Fibroblast of skin of right biceps (primary cell): ENCODE results near the gene SMAD6.

Experiments used
- DNase-seq: peaks from one replicate; pipeline ENCODE4 v3.0.0-alpha.2; 2013

The SMAD6 gene

DNA sequence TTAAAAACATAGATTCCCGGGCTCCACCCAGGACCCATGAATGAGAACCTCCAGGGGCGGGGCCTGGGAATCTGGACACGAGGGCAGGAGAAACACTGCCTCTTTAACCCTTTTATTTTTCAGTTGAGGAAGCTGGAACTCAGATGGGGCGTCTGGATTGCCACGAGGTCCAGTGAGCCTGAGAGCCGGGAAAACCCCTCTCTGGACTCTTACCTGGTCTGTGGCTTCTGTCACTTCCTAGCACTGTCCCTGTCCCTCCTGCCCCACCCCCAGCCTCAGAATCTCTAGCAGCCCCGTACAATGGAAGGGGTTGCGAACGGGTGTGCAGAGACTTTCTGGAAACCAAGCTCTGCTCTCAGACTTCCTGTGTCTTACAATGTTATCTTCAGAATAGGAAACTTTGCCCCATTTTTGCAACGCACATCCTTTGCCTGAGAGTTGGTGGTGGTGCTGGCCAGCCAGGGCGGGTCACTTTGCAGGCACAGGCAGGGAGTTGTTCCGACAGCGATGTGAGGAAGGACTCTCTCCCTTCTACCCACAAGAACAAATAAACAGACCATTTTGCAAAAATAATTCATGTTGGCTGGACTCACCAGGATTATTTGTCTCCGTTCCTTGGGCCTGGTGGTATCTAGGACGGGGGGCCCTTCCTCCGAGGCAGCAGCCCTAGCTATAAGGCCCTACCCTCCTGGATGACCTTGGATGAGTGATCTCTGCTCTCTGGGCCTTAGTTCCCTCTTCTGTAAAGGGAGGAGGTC, 59.1 kb downstream of the SMAD6 start:
- no peak for DNase-seq

DNA sequence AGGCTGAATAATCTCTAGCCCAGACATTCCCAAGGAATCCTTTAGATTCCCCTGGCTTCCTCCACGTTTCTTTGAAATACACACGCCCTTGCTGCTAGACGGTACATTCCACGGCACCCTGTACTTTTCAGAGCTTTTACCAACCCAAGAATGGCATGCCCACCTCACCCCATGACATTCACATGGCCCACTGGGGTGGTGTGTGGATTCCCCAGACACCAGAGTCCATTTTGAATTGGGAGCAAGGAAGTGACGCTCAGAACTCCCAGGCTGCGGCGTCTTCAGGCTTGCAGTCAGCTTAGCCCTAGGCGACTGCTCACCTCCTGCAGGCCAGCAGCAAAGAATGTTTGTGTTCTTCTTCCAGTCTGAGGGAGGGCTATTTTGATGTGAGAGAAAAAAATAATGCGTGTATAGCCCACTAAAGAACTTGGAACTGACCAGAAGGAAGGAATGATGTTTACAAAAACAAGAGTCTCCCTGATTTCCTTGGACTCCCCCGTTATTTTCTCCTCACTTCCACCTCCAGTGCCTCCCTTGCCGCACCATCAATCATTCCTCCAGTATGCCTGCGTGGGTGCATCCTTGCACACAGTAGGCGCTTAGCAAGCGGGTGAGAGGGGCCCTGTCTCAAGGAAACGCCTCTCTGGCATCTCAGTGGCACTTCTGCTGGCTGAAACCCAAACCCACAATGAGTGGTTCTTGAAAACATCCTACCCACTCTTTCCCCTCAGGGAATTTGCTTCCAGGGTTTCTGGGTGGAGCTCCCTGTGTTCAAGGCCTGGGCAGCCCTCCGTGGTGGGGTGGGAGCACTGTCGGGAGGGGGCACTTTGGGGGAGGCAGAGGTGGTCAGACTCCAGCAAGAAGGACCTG, 59.9 kb downstream of the SMAD6 start:
- DNase-seq, result no peak

DNA sequence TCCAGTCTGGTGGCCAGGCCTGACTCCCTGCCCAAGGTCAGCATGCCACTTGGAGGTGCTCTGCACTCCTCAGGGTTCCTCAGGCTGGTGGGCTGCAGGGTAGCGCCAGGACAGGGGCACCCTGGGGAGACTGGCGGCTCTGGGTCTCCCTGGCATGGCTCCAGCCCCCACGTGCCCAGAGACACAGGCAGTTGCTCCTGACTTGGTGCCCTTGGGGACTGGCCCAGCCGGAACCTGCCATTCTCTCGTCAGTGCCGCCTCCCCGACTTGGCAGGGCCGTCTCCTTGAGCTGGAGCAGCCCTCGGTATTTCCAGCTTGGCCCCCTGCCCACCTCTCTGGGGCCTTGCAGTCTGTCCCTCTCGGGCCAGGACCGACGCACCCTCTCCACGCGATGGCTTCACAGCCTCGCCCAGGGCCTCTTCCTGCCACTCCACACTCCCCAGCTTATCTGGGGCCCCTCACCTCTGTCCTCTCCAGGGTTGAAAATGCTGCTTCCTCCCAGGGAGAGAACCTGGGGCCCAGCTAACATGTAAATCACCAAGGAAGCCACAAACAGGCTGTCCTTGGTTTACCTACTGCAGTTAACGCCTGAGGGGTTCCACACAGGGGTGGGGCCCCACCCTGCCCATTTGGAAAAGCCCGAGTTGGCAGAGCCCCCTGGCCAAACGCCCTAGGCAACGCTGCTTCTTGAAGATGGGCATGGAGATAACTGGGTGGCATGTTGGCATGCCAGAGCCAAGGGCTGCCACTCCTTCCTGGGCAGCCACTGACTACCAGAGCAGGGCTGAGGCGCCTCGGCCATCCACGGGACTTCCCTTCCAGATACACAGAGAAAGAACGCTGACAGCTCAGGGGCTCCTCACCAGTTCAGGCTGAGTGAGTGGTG, 61.4 kb downstream of the SMAD6 start:
- DNase-seq, result no peak

DNA sequence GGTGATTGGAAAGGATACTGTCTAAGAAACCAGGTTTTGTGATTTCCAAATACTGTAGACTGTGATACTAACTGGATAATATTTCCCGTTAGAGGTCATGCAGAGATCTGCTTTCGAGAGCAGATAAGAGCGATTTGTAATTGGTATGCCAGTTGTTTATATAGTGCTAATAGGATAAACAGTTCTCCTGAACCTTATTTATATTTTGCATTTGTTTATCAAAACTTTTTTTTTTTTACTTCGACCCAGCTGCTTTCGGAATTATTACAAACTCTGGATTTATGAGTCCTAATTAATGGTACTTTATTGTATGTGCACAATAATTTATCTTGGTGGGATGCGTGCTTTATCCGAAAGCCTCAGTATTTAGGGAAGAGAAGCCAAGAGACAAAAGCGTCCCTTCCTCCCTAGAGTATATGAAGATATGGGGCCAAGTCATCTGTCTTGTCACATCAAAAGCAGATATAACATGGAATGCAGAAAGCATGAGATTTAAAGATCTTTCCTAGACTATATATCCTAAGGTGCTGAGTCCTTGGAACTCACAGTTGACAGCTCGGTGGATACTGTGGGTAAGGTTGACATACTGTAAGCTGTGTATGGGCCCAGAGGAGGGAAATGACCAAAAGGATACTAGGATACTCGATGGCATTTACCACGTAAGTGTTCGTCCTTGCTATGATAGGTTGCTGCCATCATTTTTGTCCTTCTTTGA, 62.2 kb downstream of the SMAD6 start:
- DNase-seq, result peak; percentile 51

DNA sequence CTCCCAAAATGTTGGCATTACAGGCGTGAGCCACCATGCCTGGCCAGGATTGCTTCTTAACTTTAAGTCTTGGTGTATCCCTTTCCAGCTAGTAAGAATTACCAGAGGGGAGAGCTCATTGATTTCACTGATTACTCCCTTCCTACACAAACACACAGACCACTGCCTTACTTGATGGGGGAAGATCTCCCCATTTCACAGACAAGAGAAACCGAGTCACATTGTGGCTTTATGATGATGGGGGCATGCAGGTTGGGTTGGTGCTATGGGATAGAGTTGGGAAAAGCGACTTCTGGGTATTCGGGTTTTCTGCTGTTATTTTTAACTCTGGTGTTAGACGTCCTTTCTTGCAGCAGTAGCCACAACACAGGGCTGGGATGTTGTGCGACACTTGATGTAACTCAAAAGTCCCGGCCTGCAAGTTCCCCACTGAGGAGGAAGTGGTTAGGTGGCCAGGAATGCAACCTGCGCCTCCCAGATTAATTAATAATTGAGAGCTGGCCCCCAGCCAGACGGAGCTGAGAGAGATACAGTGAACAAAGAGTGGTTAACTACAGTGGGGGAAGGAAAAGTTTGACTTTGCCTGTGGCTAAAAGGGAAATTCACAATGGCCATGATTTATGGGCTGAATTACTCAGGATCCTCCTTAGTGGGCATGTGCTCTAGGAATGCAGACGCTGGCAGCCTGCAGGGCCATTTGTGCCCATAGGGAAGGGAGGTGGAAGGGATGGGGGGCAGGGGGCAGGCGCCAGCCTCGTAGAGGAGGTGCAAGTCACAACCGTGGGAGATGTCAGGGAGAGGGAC, 63.6 kb downstream of the SMAD6 start:
- peak; percentile 89 for DNase-seq

DNA sequence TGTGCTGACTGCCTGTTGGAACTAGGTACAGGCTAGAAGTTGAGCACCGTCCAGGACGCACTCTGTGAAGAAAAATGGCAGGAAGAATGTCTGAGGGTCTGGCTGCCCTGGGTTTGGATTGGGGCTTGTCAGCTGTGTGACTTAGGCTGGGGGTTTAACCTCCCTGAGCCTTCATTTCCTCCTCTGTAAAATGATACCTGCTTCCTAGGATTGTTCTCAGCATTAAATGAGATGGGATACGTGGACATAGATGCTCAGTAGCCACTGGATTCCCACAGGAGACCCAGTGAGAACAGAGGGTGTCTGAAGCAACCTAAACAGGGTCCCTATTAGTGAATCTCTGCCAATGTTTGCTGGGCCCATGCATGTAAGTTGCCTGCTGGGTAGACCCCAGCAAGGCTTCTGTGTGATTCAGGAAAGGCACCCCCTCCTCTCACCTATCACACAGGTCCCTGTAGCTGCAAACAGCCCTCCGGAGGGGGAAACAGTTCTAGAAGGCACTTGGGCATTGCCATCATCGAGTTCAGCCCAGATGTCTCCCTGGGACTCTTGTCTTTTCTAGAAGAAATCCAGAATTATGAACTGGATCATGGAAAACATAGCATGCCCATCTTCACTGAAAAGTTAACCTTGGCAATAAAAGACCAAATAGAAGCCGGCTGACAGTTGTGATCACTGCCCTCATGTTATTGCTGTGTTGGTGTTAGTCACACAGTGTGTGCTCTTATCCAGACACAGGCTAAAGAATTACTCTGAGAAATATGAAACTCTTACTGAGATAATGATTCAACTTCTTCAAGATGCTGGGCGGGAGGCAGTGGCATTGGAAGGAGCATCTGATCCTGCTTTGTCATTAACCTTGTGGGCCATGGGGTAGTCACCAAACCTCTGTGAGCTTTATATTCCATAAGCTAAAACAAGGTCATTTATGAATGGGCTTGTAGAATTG, 64.5 kb downstream of the SMAD6 start:
- DNase-seq, result peak; percentile 76

DNA sequence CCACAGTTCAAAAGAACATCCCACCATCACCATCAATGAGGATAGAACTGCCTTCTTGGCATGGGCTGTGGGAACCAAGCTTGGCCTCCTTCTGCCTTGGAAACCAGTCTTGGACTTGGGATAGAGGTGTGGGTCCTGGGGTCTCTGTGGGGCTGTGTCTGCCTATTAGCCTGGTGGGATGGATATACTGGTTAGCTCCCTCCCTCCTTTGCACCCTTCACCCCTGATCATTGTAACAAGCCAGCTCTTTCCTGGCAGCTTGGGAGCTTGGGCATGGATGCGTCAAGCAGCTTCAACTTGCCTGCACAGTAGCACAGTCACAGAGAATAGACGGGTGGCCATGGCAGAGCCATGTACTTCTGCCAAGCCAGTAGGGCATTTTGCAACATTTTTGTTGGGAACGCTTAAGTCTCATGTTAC, 65.2 kb downstream of the SMAD6 start:
- no peak for DNase-seq

DNA sequence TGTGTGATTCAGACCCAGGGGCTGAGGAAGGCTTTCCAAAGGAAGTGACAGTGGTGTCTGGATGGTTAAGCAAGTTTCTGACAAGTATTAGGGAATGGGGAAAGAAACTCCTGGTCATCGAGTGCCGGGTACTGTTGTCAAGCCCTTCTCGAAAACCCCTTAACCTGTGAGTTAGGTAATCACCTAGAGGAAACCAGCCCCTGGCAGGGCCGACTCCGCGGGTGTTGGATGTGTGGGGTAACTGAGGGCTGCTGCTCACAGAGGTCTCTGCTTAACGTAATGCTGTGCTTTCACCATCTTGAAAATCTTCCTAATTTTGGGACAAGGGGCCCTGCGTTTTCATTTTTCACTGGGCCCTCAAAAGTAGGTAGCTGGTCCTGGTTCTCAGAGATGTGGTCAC, 67.0 kb downstream of the SMAD6 start:
- DNase-seq, result no peak

DNA sequence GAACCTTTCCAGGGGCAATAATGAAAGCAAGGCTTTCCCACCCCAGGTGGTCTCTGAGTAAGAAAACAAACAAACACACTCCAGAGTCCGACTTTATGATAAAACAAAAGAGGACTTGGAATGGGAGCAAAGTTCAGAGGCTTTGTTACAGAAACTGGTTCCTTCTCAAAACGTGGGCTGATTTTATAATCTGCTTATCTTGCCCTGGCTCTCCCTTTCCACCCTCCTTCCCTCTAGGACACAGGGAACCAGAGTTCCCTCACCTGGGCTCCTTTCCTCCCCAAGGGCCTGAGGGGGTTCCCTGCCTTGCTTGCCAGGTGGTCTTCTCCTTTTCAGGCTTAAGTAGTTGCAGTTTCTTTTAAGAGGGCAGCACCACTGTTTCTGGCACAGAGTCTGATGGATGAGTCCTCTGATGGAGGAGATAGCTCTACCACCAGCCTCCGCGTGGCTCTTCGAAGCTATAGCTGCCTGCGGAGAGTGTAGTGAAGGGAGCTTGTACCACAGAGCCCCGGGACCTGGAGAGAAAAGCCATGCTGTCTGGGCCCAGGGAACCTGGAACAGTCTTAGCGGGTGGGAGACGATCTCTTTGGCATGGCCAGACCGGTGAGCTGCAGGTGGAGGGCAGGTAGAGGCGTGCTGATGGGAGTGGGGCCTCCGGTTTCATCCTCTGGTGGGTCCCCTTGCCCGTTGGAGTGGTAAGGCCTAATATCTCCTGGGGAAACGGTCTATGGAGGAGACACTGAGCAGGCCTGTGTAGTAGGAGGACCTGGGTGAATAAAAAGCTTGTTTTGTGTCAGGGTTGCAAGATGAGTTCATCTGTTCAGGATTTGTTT, 68.7 kb downstream of the SMAD6 start:
- no peak for DNase-seq

DNA sequence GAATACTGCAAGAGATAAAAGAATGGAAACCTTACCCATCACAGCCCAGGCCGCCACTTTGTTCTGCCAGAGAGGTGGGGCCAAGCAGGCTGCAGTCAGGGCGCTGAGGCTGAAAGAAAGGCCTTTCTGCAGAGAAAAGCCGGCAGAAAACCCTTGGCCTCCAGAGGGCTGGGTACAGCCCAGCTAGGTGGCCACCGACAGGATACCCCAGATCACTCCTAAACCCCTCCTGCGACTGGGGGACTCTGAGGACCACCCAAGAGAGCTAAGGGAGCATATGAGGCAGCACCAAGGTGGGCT, 69.3 kb downstream of the SMAD6 start:
- no peak for DNase-seq

DNA sequence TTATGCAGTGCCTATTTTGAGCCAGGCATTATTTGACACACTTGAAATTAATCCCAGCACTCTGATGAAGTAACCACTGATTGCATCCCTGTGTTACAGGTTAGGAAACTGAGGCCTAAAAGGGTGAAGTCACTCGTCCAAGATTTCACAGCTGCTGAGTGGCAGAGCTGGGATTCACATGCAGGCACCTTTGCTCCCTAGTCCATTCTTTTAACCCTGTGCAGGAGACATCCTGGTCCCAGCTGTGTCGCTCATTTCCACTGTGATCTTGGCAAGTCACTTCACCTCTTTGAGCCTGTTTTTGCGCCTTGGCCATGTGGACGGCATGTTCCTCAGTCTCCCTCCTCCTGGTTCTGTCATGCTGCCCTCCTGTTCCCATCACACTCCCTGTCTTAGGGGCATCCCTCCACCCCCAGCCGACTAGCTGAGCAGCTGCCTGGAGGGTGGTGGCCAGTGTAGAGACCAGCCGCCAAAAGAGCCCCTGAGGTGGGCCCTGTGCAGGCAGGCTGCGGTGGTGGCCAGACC, 70.6 kb downstream of the SMAD6 start:
- DNase-seq, result no peak

DNA sequence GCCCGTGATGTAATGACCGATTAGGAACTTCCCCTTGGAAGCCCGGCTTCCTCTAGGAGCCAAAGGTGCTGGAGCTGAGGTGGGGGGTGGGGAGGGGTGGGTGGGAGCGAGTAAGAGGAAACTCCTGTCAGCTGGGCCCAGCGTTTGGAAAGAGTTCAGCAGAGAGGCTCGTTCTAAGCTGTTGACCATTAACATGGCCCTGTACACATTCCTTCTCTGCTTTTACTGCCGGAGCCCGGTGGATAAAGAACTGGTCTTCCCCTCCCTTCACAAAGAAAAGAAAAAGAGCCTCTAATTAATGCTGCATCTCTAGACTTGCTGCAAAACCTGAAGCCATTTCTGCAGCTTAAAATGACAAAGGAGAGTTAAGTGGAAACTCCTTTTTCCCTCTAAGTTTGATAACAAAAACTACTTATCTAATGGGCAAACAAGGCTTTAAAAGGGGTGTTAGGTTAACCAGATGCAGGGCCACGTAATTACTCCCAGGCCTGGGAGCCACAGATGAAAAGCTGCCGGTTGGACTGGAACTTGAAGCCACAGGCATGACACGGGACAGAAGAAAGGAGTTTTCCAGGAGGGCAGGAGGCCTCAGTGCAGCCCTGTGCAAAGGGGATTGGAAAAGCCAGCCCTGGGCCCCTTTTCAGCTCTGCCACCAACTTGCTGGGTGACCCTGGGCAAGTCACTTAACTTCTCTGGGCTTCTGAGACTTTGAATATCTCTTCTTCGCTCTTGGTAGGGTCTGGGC, 71.3 kb downstream of the SMAD6 start:
- peak; percentile 41 for DNase-seq

DNA sequence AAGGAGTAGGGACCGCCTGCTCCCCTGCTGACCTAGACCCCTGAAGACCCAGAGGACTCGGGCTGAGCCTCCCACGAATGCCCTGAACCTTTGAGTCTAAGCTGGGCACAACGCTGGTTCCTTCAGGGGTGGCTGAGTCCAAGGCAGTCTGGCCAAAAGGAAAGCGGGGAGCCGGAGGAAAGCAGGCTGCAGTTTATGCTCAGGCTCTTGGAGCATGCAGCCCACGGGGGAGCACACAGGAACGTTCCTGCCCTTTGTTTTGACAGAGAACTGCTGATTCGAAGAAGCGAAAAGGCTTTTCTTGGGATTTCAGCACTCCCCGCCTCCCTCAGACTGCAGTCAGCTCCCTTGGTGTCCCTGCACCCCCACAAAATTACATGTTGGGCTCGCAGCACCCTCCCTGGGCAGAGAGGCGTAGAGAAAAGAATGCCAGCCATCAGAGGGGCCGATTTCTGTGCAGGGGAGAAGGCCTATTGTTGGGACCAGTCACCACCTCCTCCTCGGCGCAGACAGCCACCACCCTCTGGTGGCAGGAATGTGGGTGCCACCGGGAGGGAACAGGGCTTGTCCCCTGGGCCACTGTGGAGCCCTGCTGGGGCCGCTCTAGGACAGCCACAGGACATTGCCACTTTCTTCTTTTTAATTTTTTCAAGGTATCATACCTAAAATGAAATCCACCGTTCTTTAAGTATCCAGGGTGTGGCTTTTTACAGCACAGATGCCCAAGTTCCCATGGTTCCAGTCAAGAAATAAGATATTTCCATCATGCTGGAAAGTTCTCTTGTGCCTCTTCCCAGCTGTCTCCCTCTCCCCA, 72.2 kb downstream of the SMAD6 start:
- DNase-seq, result peak; percentile 85

DNA sequence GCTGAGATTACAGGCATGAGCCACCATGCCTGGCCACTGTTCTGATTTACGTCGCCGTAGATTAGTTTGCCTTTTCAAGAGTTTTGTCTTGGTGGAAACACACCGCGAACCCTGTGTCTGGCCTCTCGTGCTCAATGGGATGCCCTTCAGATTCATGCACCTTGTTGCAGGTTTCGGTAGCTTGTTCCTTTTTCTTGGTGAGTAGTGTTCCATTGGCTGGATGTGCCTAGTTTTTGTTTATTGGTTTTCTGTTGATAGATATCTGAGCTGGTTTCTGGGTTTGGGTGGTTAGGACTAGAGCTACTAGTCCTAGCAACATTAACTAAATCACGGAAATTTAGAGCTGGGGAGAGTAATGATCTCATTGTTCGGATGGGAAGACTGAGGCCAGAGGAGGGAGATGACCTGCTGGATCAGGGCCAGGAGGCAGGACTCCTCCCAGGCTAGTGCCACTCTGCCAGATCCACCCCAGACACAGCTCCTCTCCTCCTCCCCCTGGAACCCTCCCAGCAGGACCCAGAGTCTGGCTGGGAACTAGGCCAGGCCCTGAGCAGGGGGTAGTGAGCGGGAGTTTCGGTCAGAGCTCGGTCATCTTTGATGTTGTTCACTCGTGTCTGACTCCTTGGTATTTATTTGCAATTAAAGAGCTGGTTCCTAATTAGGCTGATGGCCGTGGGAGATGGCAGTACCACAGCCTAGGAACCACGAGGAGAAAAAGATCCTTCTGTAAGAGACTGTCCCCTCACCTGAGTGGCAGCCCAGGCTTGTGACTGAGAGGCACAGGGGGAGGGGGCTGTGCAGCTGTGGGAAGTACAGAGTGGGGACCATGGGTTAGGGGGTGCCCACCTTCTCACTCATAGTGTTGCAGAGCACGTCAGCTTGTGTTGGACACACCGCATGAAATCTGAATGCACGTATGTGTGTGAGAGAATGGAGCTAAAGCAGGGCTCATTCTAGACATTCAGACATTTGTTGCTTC, 73.4 kb downstream of the SMAD6 start:
- peak; percentile 35 for DNase-seq

DNA sequence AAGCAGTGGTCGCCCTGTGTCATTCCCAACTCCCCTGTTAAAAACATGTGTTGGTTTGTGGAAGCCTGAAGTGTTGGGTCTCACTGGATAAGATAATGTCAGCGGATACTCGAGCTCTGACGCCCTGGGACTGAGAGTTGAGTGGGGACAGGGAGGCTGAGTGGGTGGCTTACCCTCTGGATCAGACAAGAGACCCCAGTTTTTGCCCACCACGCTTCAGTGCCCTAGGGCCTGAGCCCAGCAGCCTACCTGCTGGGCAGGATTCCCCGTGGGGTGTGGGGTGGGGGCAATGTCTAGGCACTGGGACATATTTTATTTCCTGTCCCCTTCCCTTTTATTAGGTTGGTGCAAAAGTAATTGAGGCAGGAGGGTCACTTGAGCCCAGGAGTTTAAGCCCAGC, 75.0 kb downstream of the SMAD6 start:
- DNase-seq, result no peak

DNA sequence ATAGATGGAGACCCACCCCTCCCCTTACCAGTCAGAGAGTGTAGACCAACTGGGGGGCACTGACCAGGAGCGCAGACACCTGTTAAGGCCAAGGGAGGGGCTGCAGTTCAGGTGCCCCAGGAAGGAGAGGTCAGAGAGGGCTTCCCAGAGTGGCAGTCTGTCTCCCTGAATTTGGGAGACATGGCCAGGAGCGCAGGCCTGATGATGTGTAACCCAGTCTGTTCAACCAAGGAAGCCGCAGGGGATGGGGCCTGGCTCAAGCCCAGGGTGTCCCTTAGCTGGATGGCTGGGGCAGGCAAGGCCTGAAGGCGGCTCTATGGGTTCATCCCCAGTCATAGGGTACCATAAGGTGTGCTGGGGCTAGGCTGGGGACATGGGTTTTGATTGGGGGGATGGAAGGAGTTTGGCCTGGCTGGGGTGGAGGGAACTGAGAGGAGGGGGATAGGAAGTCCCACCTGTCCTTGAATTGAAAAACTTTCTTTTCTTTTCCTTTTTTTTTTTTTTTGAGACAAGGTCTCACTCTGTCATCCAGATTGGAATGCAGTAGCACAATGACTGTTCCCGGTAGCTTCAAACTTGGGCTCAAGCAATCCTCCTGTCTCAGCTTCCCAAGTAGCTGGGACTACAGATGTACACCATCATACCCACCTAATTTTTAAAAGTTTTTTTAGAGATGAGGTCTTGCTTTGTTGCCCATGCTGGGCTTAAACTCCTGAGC, 75.7 kb downstream of the SMAD6 start:
- peak; percentile 39 for DNase-seq
